Ascending aorta (tissue), 2 donors: ENCODE data around the gene KRTAP10-2. TPM values are rescaled to one million over a fixed set of nuclear protein-coding genes. Genes with fewer than 3 reads are reported as not detected.
"Not testable (repeated sequence)": the region's sequence is repeated elsewhere in the genome, so short reads cannot be mapped to it uniquely, and the experiment has no call there.

Experiments used
- DNase-seq, 2 donors: peaks; one replicate each; pipeline ENCODE4 v3.0.0-alpha.2; 2019; ENCODE audit warnings: low spot score in 2 of 2
- H3K27ac ChIP-seq, 2 donors: fragments of 200-600 bp; sonication (generic); one replicate each; pipeline ENCODE4 v1.5.1; 2016 to 2017; ENCODE audit warnings: mild to moderate bottlenecking in 1 of 2
- H3K27me3 ChIP-seq: fragments of 200-600 bp; sonication (generic); one replicate; pipeline ENCODE4 v1.5.1; 2017
- H3K36me3 ChIP-seq, 2 donors: fragments of 200-600 bp; sonication (generic); one replicate each; pipeline ENCODE4 v1.5.1; 2016
- H3K4me1 ChIP-seq, 2 donors: fragments of 200-600 bp; sonication (generic); one replicate each; pipeline ENCODE4 v1.5.1; 2016 to 2017; ENCODE audit warnings: mild to moderate bottlenecking in 1 of 2
- H3K4me3 ChIP-seq, 2 donors: fragments of 200-600 bp; sonication (generic); one replicate each; pipeline ENCODE4 v1.5.1; 2016 to 2017; ENCODE audit warnings: mild to moderate bottlenecking in 1 of 2
- H3K9me3 ChIP-seq, 2 donors: fragments of 200-600 bp; sonication (generic); one replicate each; pipeline ENCODE4 v1.5.1; 2016
- CTCF ChIP-seq, 3 experiments: fragments of 200-600 bp in 2 of 3; fragments of 450-650 bp in 1 of 3; sonication (generic) in 2 of 3; IDR thresholded peaks; one replicate each; pipeline ENCODE4 v1.5.1; 2016 to 2019; ENCODE audit warnings: antibody characterized with exemption in 3 of 3, mild to moderate bottlenecking in 1 of 3, moderate library complexity in 1 of 3
- intact Hi-C: fragments of 100-400 bp; cut with DNase I; formaldehyde crosslinking; loops from one replicate; pipeline ENCODE4 v1.15.1; 2023
- total RNA-seq: library from RNA; depleted of rRNA; stranded (reverse); fragments of >200 nt; gene quantifications from one replicate; pipeline ENCODE4 v1.1.0, GENCODE V29; 2016

The KRTAP10-2 gene
- total RNA-seq, 1 donor from 2014 or later = not detected

DNA sequence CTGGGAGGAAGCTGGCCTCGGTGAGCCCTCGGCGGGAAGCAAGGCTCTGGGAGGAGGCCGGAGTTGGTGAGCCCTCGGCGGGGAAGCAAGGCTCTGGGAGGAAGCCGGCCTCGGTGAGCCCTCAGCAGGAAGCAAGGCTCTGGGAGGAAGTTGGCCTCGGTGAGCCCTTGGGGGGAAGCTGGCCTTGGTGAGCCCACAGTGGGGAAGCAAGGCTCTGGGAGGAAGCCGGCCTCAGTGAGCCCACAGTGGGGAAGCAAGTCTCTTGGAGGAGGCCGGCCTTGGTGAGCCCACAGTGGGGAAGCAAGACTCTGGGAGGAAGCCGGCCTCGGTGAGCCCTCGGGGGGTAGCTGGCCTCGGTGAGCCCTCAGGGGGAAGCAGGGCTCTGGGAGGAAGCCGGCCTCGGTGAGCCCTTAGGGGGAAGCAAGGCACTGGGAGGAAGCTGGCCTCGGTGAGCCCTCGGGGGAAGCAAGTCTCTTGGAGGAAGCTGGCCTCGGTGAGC is 47.4 kb downstream of the KRTAP10-2 start:
- no peak for DNase-seq
- TF ChIP-seq CTCF (IDR thresholded peaks at IDR 0.05) = no peak
- Histone ChIP-seq H3K27ac (no peak overlapping the region), H3K27me3 (no peaks in the 10 kb centered on the region), H3K36me3 (no peaks in the 10 kb centered on the region), H3K4me1 (no peaks in the 10 kb centered on the region), H3K9me3 (no peaks in the 10 kb centered on the region), H3K4me3 (no peak overlapping the region)
- intact Hi-C loops = no loop called here

- intact Hi-C loops, H3K4me3 ChIP-seq, H3K4me1 ChIP-seq, H3K9me3 ChIP-seq, DNase-seq, H3K36me3 ChIP-seq, H3K27me3 ChIP-seq, H3K27ac ChIP-seq: not testable (repeated sequence)
Observed at GRCh38 chr21:44503006-44503889, 48.1 kb downstream of the KRTAP10-2 start.

DNA sequence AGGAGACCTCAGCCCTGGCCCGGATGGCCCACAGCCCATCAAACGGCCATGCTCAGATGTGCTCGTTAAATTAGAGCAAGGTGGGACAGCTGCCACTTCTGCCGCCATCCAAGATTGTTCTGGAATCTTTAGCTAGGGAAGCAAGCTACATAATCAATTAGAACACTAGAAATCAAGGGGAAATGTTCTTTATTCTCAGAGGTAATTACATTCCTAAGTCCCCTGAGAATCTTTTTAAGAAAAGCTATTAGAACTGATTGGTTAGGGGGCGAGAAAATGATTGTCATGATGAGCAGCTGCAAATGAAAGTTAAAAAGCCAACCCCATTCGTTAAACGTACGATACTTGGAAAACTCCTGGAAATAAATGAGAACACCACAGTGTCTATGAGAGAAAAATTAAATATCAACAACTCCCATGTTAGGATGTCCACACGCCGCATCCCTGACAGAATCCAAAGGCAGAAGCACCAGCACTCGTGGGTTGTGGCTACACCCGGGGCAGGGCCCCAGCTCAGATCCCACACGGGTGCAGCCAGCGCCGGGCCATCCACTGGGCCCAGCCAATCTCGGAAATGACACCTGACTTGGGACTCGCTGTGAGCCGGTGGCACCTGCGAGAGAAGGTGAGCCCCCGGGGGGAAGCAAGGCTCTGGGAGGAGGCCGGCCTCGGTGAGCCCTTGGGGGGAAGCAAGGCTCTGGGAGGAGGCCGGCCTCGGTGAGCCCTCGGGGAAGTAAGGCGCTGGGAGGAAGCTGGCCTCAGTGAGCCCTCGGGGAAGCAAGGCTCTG is 48.9 kb downstream of the KRTAP10-2 start:
- no peak for DNase-seq
- no peak overlapping the region for H3K27ac ChIP-seq
- no peaks in the 10 kb centered on the region for H3K36me3 ChIP-seq
- no peaks in the 10 kb centered on the region for H3K9me3 ChIP-seq
- no peaks in the 10 kb centered on the region for H3K4me1 ChIP-seq
- no peak overlapping the region for H3K4me3 ChIP-seq
- TF ChIP-seq CTCF (IDR thresholded peaks at IDR 0.05) = no peak
- no peaks in the 10 kb centered on the region for H3K27me3 ChIP-seq
- intact Hi-C loops = no loop called here

Other genes with a start within 250 kb of the KRTAP10-2 start
- 68.5 TPM for gene CFAP410, start 212.1 kb downstream of the KRTAP10-2 start, total RNA-seq
- gene TRPM2, start 197.9 kb downstream of the KRTAP10-2 start, total RNA-seq = 0.43 TPM
- 2.2 TPM for gene LRRC3, start 96.0 kb downstream of the KRTAP10-2 start, total RNA-seq
- gene KRTAP10-1, start 11.3 kb downstream of the KRTAP10-2 start, total RNA-seq = not detected
- gene KRTAP10-3, start 7.3 kb upstream of the KRTAP10-2 start, total RNA-seq = not detected
- not detected for gene KRTAP10-4, start 22.2 kb upstream of the KRTAP10-2 start, total RNA-seq
- not detected for gene KRTAP10-5, start 29.1 kb upstream of the KRTAP10-2 start, total RNA-seq
- gene KRTAP10-6, start 41.0 kb upstream of the KRTAP10-2 start, total RNA-seq = not detected
- not detected for gene KRTAP10-7, start 49.1 kb upstream of the KRTAP10-2 start, total RNA-seq
- gene KRTAP10-8, start 60.6 kb upstream of the KRTAP10-2 start, total RNA-seq = not detected
- not detected for gene KRTAP10-9, start 75.6 kb upstream of the KRTAP10-2 start, total RNA-seq
- gene KRTAP10-10, start 85.9 kb upstream of the KRTAP10-2 start, total RNA-seq = not detected
- gene KRTAP10-11, start 94.9 kb upstream of the KRTAP10-2 start, total RNA-seq = not detected
- not detected for gene KRTAP12-4, start 103.2 kb upstream of the KRTAP10-2 start, total RNA-seq
- gene KRTAP12-3, start 106.4 kb upstream of the KRTAP10-2 start, total RNA-seq = not detected
- not detected for gene KRTAP12-2, start 115.4 kb upstream of the KRTAP10-2 start, total RNA-seq
- gene KRTAP12-1, start 130.7 kb upstream of the KRTAP10-2 start, total RNA-seq = not detected
- gene KRTAP10-12, start 145.7 kb upstream of the KRTAP10-2 start, total RNA-seq = not detected
- gene TSPEAR, start 160.1 kb upstream of the KRTAP10-2 start, total RNA-seq = not detected